PC-3 (cell line): Measurements from ENCODE around the gene C1QTNF12. TPM values are rescaled to one million over a fixed set of nuclear protein-coding genes. Genes with fewer than 3 reads are reported as not detected.
A peak's percentile ranks its signal among the peaks of the same experiment; 100 is the strongest.

Source experiments
- ATAC-seq: fragments of 200-7000 bp; cut with Tn5 transposase; 2 replicates; pipeline ENCODE4 v1.9.1; 2020; ENCODE audit warnings: mild to moderate bottlenecking, moderate library complexity
- BruUV-seq: library from RNA; stranded (reverse); fragments of 400-500 nt; replicated peaks from 2 replicates; lab custom pipeline; 2021; lab: Mats Ljungman, UMichigan
- CTCF ChIA-PET: fragments of 300-600 bp; sonication (Branson Sonifier 250); formaldehyde crosslinking; loops from one replicate; lab custom pipeline; 2022; ENCODE audit warnings: antibody characterized with exemption; lab: Charles Lee
- POLR2A ChIA-PET: fragments of 300-600 bp; sonication (Branson Sonifier 250); formaldehyde crosslinking; loops from one replicate; lab custom pipeline; 2022; ENCODE audit warnings: antibody characterized with exemption; ENCODE audit not compliant: unreplicated experiment; lab: Charles Lee
- DNase-seq: peaks from one replicate; pipeline ENCODE4 v3.0.0-alpha.2; 2015
- H2AFZ ChIP-seq: fragments of 300-600 bp; sonication (generic); 2 replicates; pipeline ENCODE4 v1.6.0; 2016; ENCODE audit warnings: antibody characterized with exemption, low read length
- H3F3A ChIP-seq: fragments of 300-600 bp; sonication (generic); one replicate; pipeline ENCODE4 v1.6.0; 2017; ENCODE audit warnings: antibody characterized with exemption, low read length, control low read depth, mild to moderate bottlenecking; ENCODE audit not compliant: unreplicated experiment
- H3K27ac ChIP-seq: fragments of 300-600 bp; sonication (generic); 2 replicates; pipeline ENCODE4 v1.5.1; 2016; ENCODE audit warnings: mild to moderate bottlenecking, low read length
- H3K27me3 ChIP-seq: fragments of 300-600 bp; sonication (generic); 2 replicates; pipeline ENCODE4 v1.6.1; 2016; ENCODE audit warnings: low read length, mixed read lengths
- H3K36me3 ChIP-seq: fragments of 300-600 bp; sonication (generic); 2 replicates; pipeline ENCODE4 v1.6.1; 2016; ENCODE audit warnings: low read depth, mixed run types, low read length, mixed read lengths
- H3K4me1 ChIP-seq: fragments of 300-600 bp; sonication (generic); 2 replicates; pipeline ENCODE4 v1.5.1; 2016; ENCODE audit warnings: low read length; ENCODE audit not compliant: insufficient read depth
- H3K4me2 ChIP-seq: fragments of 300-600 bp; sonication (generic); 2 replicates; pipeline ENCODE4 v1.6.0; 2016; ENCODE audit warnings: low read length
- H3K4me3 ChIP-seq: fragments of 300-600 bp; sonication (generic); 2 replicates; pipeline ENCODE4 v1.5.1; 2016; ENCODE audit warnings: mild to moderate bottlenecking, low read length, mixed read lengths
- H3K79me2 ChIP-seq: fragments of 300-600 bp; sonication (generic); 2 replicates; pipeline ENCODE4 v1.6.1; 2017; ENCODE audit warnings: low read length, mixed read lengths
- H3K9ac ChIP-seq: fragments of 300-600 bp; sonication (generic); 2 replicates; pipeline ENCODE4 v1.6.0; 2016; ENCODE audit warnings: mild to moderate bottlenecking, low read length
- H3K9me2 ChIP-seq: fragments of 300-600 bp; sonication (generic); replicated peaks from 2 replicates; pipeline ENCODE4 v1.6.1; 2016; ENCODE audit warnings: mixed run types, low read length, mixed read lengths
- H3K9me3 ChIP-seq: fragments of 300-600 bp; sonication (generic); 2 replicates; pipeline ENCODE4 v1.6.1; 2016; ENCODE audit warnings: low read length, mixed read lengths
- H4K20me1 ChIP-seq: fragments of 300-600 bp; sonication (generic); 2 replicates; pipeline ENCODE4 v1.6.1; 2016; ENCODE audit warnings: low read length, mixed read lengths
- CTCF ChIP-seq: fragments of 300-600 bp; sonication (generic); conservative IDR thresholded peaks from 2 replicates; pipeline ENCODE4 v1.5.1; 2017; ENCODE audit warnings: antibody characterized with exemption, low read depth, mild to moderate bottlenecking, low read length
- EZH2 ChIP-seq: fragments of 300-600 bp; sonication (generic); IDR thresholded peaks from one replicate; pipeline ENCODE4 v1.6.1; 2017; ENCODE audit warnings: antibody characterized with exemption, mild to moderate bottlenecking, low read length; ENCODE audit not compliant: unreplicated experiment
- EZH2phosphoT487 ChIP-seq: fragments of 300-600 bp; sonication (generic); IDR thresholded peaks from 2 replicates; pipeline ENCODE4 v1.6.1; 2018; ENCODE audit warnings: mild to moderate bottlenecking, antibody characterized with exemption, low read length, borderline replicate concordance
- intact Hi-C: fragments of 100-400 bp; cut with micrococcal nuclease; formaldehyde crosslinking; loops from 2 replicates; pipeline ENCODE4 v1.9.0; 2023
- total RNA-seq: library from RNA; depleted of rRNA; stranded (reverse); fragments of >200 nt; gene quantifications from 2 replicates; pipeline ENCODE4 v1.2.3, GENCODE V29; 2014

The C1QTNF12 gene
- total RNA-seq, 1 experiment from 2014 or later = 3.9 TPM

GRCh38 chr1:1205769-1206375 is 40.6 kb downstream of the C1QTNF12 start:
- Histone ChIP-seq H3K9ac (peak overlapping the region; percentile 63), H3K9me2 (no peaks in the 10 kb centered on the region), H3K4me1 (peaks cover 25% of the 10 kb centered on the region), H4K20me1 (no peaks in the 10 kb centered on the region), H2AFZ (peak overlapping the region; percentile 66), H3K36me3 (no peaks in the 10 kb centered on the region), H3K27ac (no peak overlapping the region), H3K27me3 (no peaks in the 10 kb centered on the region), H3K4me2 (peak overlapping the region; percentile 93), H3F3A (no peaks in the 10 kb centered on the region), H3K79me2 (peaks cover 12% of the 10 kb centered on the region), H3K4me3 (peak overlapping the region; percentile 68), H3K9me3 (no peaks in the 10 kb centered on the region)
- DNase-seq (no peak), ATAC-seq (no peak)
- intact Hi-C loops = no loop called here
- CTCF ChIA-PET = no interaction called here
- TF ChIP-seq EZH2 (no peak), EZH2phosphoT487 (no peak), CTCF (no peak)
- POLR2A ChIA-PET = no interaction called here
- BruUV-seq = no TSS peak

GRCh38 chr1:1204998-1205768 is 41.3 kb downstream of the C1QTNF12 start:
- Histone ChIP-seq H3K4me3 (peak overlapping the region; percentile 68), H3K9me3 (no peaks in the 10 kb centered on the region), H3K4me1 (peaks cover 25% of the 10 kb centered on the region), H3K9ac (peak overlapping the region; percentile 63), H3K36me3 (no peaks in the 10 kb centered on the region), H3K79me2 (peaks cover 12% of the 10 kb centered on the region), H3F3A (no peaks in the 10 kb centered on the region), H3K27ac (no peak overlapping the region), H2AFZ (no peak overlapping the region), H3K4me2 (peak overlapping the region; percentile 93), H3K9me2 (no peaks in the 10 kb centered on the region), H4K20me1 (no peaks in the 10 kb centered on the region), H3K27me3 (no peaks in the 10 kb centered on the region)
- ATAC-seq (no peak), DNase-seq (no peak)
- TF ChIP-seq EZH2 (no peak), EZH2phosphoT487 (no peak), CTCF (no peak)
- ChIA-PET POLR2A (no interaction called here), CTCF (no interaction called here)
- BruUV-seq = TSS peak; percentile 35
- intact Hi-C loops = no loop called here

- no peaks in the 10 kb centered on the region for H3F3A ChIP-seq
- no peak overlapping the region for H2AFZ ChIP-seq
- H4K20me1 ChIP-seq = no peaks in the 10 kb centered on the region
- H3K4me2 ChIP-seq = no peak overlapping the region
- TF ChIP-seq CTCF (no peak), EZH2 (no peak), EZH2phosphoT487 (no peak)
- POLR2A ChIA-PET = no interaction called here
- CTCF ChIA-PET = no interaction called here
- peaks cover 12% of the 10 kb centered on the region for H3K79me2 ChIP-seq
- H3K9ac ChIP-seq = no peak overlapping the region
- ATAC-seq (no peak), DNase-seq (no peak)
- no TSS peak for BruUV-seq
- H3K27me3 ChIP-seq = no peaks in the 10 kb centered on the region
- H3K36me3 ChIP-seq = no peaks in the 10 kb centered on the region
- no peaks in the 10 kb centered on the region for H3K9me3 ChIP-seq
- H3K9me2 ChIP-seq = no peaks in the 10 kb centered on the region
- H3K4me3 ChIP-seq = no peak overlapping the region
- peaks cover 25% of the 10 kb centered on the region for H3K4me1 ChIP-seq
- intact Hi-C loops = no loop called here
- no peak overlapping the region for H3K27ac ChIP-seq
Measured at GRCh38 chr1:1204425-1204920, 42.0 kb downstream of the C1QTNF12 start.
